Measurements from ENCODE around the gene GNG13.

The GNG13 gene

DNA sequence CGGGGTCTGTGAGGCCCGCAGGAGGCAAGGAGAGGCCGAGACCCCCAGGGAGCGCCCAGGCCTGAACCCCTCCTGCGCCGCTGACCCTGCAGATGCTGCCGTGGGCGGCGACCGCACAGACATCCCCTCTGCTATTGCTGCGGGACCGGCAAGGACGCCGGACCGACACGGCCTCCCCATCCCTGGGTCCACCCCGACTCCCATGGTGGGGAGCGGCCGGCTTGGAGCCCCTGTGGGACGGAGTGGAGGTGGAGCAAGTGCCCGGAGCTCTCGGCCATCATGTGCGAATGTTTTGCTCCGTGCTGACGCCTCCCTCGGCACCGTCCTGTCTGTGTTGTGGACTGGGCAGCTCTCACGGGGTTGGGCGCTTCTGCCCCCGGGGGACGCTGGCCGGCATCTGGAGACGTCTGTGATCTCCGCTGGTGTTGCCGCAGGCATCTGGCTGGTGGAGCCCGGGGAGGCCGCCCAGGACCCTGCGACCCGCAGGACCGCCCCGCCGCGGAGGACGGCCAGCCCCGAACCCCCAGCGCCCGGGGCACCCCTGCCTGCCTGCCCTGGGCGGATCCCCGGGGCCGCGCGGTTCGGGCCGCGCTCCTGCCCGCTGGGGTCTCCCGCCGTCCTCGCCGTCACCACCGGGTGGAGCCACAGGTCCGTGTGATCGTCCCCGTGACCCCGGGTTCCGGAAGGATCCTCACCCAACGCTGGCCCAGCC lies 12.8 kb upstream of the GNG13 start:
- DNase-seq (ENCODE audit: low spot score), result no peak

DNA sequence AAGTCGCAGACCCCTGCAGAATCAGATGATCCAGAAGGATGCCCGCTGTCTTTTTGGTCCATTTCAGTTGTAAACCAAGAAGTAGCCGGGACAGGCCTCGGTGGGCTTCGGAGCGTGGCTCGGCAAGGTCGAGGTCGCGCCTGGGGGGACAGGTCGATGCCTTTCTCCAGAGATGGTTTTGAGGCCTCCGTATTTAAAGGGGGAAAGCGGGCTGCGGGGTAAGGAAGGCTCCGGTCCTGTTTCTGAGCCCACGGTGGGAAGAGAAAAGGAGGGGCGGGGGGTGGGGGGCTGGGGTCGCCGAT lies 7.5 kb upstream of the GNG13 start:
- DNase-seq (ENCODE audit: low spot score), result no peak

GRCh38 chr16:807347-808084 lies 7.0 kb upstream of the GNG13 start:
- peak; percentile 91 for DNase-seq (ENCODE audit: low spot score)

DNA sequence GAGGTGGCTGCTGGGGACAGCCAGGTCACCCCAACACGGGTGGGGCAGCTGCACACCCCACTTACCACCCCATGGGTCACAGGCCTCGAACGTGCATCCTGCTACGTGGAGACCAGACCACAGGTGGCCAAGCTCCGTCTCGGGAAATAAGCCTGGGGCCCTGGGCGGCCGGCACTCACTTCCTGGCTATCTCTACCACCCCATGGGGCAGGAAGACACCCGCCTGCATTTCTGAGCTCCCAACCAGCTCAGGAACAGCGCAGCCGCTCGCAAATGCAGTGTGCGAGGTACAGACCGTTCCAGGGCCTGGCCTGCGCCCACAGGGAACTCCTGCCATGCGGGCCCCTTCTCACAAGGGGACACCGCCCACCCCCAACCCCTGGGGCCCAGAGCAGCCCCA lies 4.9 kb upstream of the GNG13 start:
- no peak for DNase-seq (ENCODE audit: low spot score)

DNA sequence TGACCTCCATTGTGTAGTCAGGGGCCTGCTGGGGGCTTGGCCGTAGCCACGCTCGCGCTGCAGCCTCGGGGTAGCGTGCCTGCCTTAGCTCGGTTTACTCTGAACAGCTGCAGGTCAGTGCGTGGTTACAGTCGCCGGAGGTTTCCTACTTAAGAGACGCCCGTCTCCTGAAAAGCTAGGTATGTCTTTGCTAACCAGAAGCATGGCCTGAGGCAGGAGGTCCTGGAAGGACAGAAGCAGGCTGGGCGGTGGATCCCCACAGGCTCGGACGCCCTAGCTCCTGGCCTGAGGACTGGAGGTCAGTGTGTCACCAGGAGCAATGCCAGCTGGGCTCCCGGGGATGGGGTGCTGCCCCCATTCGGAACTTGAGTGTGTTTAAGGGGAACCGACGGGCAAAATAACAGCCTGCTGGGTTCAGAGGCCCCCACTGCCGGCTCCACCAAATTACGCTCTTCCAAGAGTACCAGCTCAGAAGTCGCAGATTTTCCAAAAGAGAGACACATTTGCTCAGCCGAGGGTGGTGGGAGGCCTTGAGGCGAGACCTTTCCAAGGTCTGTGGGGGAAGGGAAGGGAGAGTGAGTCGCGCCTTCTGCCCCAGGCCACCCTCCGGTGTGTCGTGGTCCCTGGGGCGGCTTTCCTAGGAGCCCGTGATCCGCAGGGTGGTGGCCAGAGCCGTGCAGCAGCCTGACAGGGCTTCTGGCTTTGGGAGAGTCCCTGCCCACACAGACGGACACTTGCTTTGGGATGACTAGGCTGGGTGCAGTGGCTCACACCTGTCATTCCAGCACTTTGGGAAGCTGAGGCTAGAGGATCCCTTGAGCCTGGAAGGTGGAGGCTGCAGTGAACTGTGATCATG lies 3.9 kb upstream of the GNG13 start:
- no peak for DNase-seq (ENCODE audit: low spot score)

DNA sequence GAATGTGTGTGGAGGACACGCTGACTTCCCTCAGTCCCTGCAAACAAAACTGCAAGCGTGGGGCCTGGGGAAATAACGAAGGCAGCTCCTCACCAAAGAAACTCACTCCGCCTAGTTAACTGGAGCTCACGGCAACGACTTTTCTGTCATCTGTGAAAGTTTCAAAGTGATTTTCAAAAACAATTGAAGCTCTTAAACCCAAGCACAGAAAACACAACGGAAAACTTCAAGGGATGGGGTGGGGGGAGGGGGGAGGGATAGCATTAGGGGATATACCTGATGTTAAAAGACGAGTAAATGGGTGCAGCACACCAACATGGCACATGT lies 3.2 kb upstream of the GNG13 start:
- no peak for DNase-seq (ENCODE audit: low spot score)

GRCh38 chr16:802914-803753 lies 2.6 kb upstream of the GNG13 start:
- DNase-seq (ENCODE audit: low spot score), result no peak

- no peak for DNase-seq (ENCODE audit: low spot score)
Measured at GRCh38 chr16:802461-802860, 1.9 kb upstream of the GNG13 start.

DNA sequence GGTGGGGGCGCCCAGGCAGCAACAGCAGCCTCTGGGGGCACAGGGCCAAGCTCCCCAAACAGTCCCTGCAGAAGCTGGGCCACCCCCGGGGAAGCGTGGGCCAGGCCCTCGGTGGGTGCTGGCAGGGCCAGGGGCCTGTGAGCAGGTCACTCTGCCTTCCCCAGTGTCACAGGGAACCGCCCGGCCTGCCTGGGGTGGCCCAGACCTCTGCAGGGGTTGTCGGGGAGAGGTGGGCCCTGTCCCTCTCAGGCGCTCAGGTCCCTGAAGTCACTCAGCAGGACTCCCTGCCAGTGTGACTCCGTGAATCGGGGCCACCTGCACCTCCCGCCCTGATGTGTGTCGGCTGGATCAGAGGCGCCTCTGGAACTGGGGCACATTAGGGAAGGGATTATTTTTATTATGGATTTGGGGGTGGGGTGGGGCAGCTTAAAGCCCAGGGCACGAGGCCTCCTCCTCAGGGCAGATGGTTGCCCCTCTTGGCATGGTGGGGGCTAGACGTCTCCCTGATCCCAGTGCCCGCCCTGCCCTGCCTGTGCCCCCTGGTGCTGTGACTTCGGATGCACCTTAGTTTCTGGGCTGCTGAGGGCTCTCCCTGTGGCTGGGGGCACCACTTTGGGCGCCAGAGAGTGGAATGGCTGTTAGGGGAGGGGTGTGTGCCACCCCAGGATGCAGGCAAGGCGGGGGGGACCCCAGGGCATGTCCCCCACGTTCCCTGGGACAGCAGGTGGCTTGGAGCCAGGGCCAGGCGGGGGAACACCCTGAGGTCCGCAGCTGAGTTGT lies 1.2 kb upstream of the GNG13 start:
- no peak for DNase-seq (ENCODE audit: low spot score)

DNA sequence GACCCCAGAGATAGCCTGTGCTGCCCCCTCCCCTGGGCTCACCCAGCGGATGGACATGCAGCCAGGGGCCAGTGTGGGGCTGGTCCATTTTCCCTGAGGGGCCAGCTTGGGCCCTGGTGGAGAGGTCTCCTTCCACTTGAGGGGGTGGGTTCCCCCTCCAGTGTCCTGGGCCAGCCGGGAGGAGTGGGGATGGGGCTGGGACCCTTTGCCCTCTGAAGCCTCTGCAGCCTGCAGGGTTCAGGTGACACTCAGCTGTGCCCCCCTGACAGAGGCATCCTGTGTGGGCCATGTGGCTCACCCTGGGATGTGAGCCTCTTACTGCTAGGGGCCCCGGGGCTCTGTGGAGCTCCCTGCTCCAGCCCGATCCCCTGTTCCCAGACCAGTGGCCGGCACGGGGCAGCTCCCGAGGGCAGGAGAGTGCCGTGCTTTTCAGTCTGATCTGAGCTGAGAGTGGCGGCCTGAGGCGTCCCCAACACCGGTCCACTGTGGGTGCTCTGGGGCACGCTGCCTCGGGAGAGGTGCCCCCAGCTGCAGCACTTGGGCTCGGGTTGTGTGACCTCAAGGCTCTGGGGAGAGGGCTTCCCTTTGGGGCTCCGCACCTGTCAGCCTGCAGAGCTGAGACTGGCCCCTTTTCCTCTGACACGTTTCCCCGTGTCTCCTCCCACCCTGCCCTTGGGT lies 439 bp upstream of the GNG13 start:
- peak; percentile 43 for DNase-seq (ENCODE audit: low spot score)

DNA sequence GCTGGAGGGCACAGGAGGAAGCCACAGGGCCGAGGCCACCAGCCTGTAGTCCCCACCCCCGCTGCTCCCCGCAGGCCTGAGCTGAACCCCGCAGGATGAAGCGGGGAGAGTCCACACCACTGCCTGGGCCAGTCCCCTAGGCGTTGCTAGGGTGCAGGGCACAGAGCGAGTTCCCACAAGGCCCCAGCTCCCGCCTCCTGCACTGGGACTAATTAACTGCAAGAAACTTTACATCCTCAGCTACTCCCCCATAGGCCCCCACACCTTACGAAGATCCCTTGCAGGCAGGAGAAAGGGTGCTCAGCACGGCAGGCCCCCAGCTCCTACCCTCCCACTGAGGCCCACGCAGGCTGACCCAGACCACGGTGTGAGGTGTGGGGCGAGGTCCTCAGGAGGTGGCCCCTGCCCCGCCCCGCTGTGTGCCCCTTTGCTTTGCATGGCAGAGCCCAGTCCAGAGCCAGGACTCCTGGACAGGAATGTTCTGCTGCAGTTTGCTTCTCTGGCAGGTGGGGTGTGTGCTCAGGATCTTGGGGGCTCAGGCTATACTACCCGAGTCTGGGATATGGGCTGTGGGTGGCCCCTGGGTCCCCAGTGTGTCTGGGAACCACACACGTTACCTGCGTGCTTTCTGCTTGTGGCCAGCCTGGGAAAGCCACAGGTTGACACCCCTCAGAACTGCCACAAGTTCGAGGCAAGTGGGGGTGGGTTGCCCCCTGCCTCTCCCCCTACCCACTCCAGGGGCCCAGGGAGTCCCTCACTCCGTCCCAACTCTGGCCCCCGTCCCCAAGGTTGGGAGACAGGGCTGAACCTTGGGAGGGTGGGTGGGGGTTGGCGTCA lies 1.2 kb downstream of the GNG13 start:
- DNase-seq (ENCODE audit: low spot score), result no peak

GRCh38 chr16:798666-799065 lies 1.9 kb downstream of the GNG13 start:
- DNase-seq (ENCODE audit: low spot score), result no peak

GRCh38 chr16:797686-798085 lies 2.8 kb downstream of the GNG13 start:
- no peak for DNase-seq (ENCODE audit: low spot score)

- DNase-seq (ENCODE audit: low spot score), result no peak
Measured at GRCh38 chr16:797120-797420, 3.5 kb downstream of the GNG13 start.

DNA sequence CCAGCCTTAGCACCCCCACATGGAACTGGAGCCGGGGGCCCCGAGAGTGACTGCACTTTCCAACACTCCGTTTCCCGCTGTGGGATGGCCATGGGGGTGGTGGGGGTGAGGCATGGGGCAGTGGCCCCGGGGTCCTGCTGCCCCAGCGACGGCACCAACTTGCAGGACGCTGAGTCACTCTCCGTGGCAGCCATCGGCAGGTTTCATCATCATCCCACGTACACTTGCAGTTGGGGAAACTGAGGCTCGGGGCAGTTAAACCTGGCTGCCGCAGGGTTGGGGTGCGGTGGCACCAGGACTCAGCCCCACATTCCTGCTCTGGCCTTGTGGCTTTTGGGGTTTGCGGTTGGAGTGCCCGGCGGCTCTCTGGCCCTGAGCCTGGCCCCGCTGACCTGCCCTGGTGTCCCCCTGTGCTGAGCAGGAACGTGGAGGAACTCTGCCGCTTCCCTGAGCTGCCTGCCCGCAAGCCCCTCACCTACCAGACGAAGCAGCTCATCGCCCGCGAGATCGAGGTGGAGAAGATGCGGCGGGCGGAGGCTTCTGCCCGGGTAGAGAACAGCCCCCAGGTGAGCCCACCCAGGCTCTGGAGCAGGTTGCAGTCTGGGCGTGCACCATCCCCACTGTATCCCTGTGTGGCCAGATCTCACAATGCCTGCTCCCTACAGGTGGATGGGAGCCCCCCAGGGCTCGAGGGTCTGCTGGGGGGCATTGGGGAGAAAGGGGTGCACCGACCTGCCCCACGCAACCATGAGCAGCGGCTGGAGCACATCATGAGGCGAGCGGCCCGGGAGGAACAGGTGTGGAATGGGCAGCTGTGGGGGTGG lies 4.0 kb downstream of the GNG13 start:
- no peak for DNase-seq (ENCODE audit: low spot score)

DNA sequence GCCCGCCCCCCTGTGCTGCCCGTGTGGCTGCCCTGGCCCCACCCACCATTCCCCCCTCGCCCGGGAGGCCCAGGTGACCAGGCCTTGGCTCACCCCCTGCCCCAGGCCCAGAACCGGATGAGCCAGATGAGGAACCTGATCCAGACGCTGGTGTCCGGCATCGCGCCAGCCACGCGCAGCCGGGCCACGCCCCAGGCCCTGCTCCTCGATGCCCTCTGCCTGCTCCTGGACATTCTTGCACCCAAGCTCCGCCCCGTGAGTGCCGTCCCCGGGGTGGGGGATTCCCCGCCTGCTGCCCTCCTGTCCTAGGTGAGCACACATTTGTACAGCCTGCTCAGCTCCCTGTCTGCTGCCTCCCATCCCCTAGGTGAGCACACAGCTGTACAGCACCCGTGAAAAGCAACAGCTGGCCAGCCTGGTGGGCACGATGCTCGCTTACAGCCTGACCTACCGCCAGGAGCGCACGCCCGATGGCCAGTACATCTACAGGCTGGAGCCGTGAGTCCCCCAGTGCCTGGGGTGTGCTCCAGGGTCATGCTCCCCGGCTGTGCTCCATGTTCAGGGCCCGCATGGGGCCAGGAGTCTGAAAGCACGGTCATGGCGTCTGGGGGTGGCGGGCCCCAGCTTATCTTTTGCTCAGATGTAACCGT lies 4.8 kb downstream of the GNG13 start:
- DNase-seq (ENCODE audit: low spot score), result no peak

DNA sequence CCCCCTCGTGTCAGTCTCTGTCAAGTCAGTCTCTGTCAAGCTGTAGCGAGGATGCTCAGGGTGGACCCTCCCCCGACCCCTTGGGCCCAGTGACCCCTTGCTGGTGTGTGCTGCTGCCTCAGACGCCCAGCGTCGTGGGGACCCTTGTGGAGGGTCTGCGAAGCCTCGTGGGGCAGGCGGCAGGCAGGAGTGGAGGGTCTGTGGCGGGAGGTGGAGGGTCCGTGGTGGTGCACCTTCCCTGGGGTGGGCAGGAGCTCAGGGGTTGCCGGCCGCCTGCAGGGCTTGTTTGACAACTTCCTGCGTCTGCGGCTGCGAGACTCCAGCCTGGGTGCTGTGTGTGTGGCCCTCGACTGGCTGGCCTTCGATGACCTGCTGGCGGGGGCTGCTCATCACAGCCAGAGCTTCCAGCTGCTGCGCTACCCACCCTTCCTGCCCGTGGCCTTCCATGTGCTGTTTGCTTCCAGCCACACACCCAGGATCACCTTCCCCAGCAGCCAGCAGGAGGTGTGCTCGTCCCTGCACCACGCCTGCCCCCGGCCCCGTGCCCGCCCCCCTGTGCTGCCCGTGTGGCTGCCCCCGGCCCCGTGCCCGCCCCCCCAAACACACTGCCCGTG lies 5.6 kb downstream of the GNG13 start:
- DNase-seq (ENCODE audit: low spot score), result no peak

- peak; percentile 40 for DNase-seq (ENCODE audit: low spot score)
Measured at GRCh38 chr16:794091-794822, 6.3 kb downstream of the GNG13 start.
